ENCODE results near the gene CYP1A1. TPM values are rescaled to one million over a fixed set of nuclear protein-coding genes. Genes with fewer than 3 reads are reported as not detected.

CYP1A1 gene, protein sequence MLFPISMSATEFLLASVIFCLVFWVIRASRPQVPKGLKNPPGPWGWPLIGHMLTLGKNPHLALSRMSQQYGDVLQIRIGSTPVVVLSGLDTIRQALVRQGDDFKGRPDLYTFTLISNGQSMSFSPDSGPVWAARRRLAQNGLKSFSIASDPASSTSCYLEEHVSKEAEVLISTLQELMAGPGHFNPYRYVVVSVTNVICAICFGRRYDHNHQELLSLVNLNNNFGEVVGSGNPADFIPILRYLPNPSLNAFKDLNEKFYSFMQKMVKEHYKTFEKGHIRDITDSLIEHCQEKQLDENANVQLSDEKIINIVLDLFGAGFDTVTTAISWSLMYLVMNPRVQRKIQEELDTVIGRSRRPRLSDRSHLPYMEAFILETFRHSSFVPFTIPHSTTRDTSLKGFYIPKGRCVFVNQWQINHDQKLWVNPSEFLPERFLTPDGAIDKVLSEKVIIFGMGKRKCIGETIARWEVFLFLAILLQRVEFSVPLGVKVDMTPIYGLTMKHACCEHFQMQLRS
- total RNA-seq: under 1 TPM in 1 of 2 donors, not detected in 1; 0.48 TPM
- long read RNA-seq, donor 1: 0 reads
- long read RNA-seq, donor 2, partial matches to known transcripts: 0 of 1 reads
- long read RNA-seq, donor 2, other reads (novel, unspliced or antisense): 0 of 1 reads

DNA sequence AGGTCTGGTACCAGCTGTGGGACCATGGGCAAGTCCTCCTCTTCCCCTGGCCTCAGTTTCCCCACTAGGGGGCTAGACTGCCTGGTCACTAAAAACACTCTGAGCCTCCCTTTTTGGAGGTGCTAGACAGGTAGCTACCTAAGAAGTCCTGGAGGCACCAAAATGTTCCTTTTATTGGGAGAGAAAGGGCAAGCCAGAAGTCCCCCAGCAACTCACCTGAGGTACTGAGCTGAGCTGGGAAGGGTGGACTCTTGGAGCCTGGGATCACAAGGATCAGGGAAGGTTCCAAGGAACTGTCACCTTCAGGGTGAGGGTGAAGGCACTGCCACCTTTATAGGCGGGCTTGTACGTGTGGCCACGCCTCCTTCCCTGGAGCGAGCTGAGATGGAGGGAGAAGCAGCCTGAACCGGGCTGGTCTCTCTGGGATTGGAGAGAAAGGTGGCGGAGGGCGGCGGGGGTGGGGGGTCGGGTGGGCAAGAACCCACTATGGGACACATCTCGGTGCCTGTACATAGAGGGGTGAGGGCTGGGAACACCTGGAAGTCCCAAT lies at the start of gene CYP1A1:
TSS of gene CYP1A1 (minus strand) at position 304 of the 550 bp plus-strand sequence. CDS start 2,431 bp downstream, outside the sequence.
- no peak for DNase-seq (ENCODE audit: low spot score)
- intact Hi-C loops (cut with DNase I): loop anchor here in 1 of 2 donors (5.0 kb wide), 1 partner anchor 602 kb away; no protein-coding TSS in a partner anchor

DNA sequence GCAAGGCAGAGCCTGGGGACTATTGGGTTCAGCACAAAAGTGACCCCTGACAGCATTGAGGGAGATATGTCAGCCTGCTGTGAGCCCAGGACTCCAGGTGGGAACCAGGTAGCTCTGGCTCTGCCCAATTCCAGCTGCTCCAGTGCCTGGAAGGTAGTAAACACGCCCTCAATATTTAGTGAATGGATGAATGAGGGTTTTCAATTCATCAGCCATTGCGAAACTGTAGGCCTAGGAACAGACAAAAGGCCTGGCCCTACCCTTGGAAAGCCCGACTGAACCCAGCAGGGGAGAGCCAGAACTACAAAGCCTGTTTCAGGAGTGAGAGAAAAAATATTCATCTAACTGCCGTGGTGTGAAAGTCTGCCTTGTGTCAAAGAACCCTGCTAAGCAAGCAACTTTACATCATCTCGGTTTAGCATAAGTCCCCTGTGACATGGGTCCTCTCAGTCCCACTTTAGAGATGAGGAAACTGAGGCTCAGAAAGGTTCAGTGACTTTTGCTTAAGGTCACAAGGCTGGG lies 48.5 kb upstream of the CYP1A1 start:
- DNase-seq (ENCODE audit: low spot score): no peak
- intact Hi-C loops (cut with DNase I): loop anchor here (5.0 to 10.0 kb wide), 2 partner anchors 174 to 181 kb away; partner anchors contain the start of gene RPP25 (in 1 of the 2)

DNA sequence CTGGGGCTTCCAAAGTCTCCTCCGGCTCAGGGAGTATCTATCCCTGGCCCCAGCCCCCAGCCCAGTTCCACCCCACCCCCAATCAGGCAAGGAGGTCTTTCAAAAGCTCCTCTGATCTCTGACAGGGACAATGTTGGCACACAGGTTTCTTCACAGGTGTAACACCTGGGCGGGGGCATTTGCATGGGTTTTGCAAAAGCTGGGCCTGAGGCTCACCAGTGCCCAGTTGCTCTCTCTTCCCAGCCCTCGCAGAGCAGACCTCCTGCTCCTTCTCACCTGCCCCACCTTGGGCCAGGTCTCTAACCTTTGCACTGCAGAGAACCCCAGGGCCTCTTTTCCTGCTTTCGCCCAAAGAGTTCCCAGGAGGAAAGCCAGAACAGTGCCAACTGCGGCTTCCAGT lies 48.0 kb upstream of the CYP1A1 start:
- intact Hi-C loops (cut with DNase I): loop anchor here (5.0 to 10.0 kb wide), 2 partner anchors 174 to 181 kb away; partner anchors contain the start of gene RPP25 (in 1 of the 2)

DNA sequence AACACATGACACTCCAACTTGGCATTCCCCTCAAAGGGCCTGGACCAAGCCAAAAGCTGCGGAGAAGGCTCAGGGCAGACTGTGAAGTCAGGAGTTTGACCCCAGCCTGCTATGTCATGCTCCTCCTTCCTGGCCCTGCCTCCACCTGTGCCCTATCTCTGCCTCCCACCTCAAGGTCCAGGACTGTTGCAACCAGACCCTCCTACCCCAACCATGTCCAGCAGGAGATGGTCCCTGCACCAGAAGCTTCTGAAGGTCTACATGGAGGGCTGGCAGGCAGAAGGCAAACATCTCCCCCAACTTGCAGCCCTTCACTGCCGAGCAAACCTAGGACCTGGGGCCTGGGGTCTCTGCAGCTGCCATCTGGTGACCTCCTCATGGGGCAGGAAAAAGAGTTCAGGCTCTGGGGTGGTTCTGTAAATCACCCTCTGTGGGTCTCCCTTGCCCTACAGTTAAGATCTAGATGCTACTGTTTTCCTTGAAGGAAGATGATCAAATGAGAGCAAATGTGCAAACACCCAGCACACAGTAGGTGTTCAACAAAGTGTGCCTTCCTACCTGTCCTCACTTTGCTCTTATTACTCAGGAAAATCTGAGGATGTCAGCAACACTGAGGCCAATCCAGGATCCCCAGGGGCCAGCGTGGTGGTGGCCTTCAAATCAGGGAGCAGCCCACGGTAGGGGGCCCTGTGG lies 45.0 kb upstream of the CYP1A1 start:
- intact Hi-C loops (cut with DNase I): loop anchor here (2.0 to 10.0 kb wide), 3 partner anchors 30 to 184 kb away; partner anchors contain the start of gene RPP25 (in 1 of the 2)
- no peak for DNase-seq (ENCODE audit: low spot score)

More for the DNA sequence above, 48.0 kb upstream of the CYP1A1 start:
- no peak for DNase-seq (ENCODE audit: low spot score)

DNA sequence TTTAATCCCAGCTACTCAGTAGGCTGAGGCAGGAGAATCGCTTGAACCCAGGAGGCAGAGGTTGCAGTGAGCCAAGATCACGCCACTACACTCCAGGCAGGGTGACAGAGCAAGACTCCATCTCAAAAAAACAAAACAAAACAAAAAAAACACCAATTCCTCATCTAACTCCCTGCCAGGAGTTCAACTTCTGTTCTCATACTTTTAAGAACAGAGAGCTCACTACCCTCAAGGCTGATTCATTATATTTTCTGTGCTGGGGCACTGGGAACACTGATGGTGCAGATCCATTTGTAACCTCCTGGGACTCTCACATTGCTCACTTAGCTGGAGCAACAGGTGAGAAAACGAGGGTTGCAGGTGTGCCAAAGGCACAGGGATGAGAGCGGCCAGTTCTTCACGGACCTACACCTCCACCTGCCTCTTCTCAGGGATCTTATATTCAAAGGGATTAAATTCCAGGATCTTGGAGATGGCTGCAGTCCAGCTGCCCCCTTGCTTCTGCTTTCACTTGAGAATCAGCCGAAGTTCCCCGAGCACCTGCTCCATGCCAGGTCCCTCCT lies 44.2 kb upstream of the CYP1A1 start:
- intact Hi-C loops (cut with DNase I): loop anchor here (2.0 to 10.0 kb wide), 7 partner anchors 31 to 397 kb away; partner anchors contain the start of gene RPP25 (in 1 of the 2)
- no peak for DNase-seq (ENCODE audit: low spot score)

DNA sequence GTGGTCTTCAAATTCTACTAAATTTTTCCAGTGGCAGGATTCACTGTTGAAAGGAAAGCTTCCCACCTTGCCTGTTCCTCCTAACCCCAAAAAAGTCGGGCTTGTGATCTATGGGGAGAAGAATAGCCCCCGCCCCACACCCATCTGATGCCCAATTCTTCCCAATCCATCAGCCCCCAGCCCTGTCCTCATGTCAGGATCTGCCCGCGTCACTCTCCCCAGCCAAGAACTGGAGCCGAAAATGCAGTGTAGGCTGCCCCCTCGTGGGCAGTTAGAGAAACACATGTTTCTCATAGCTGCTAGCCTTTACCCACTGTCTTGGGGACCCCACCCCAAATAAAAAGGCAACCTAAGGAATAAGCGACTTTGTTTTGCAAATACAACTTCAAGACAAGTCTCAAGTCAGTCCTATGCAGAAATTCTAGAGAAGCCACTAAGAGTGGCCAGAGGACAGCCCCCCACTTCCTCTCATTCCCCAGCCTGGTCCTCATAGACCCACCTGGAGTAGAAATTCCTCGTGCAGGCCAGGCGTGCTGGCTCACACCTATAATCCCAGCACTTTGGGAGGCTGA lies 43.5 kb upstream of the CYP1A1 start:
- DNase-seq (ENCODE audit: low spot score): peak; percentile 89
- intact Hi-C loops (cut with DNase I): loop anchor here (2.0 to 10.0 kb wide), 4 partner anchors 134 to 397 kb away; no protein-coding TSS in a partner anchor

DNA sequence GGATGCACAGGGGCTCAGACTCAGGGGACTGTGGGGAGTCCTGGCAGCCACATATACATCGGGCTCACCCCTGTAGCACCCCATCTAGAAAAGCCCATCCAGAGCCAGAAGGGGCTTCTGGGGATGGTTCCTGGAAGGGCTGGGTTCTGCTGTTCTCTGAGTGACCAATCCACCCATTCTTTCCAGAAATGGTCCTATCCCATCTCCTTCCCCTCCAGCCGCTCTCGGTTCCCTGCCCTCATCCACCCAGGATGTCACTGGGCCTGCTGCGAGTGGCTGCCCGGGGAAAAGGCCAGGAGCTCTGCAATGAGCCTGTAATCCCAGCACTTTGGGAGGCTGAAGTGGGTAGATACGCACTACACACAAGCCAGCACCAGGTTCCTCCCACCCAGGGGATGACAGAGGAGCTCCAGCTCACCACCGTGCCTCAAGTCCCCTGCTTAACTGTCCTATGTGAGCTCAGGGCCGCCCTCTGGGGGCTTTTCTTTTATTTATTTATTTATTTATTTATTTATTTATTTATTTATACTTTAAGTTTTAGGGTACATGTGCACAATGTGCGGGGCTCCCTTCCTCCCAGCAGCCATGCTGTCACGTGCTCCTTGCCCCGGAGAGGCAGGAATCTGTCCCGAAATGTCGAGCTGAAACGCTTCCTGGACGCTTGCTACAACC lies 42.9 kb upstream of the CYP1A1 start:
- no peak for DNase-seq (ENCODE audit: low spot score)
- intact Hi-C loops (cut with DNase I): loop anchor here (2.0 to 10.0 kb wide), 4 partner anchors 133 to 396 kb away; no protein-coding TSS in a partner anchor

DNA sequence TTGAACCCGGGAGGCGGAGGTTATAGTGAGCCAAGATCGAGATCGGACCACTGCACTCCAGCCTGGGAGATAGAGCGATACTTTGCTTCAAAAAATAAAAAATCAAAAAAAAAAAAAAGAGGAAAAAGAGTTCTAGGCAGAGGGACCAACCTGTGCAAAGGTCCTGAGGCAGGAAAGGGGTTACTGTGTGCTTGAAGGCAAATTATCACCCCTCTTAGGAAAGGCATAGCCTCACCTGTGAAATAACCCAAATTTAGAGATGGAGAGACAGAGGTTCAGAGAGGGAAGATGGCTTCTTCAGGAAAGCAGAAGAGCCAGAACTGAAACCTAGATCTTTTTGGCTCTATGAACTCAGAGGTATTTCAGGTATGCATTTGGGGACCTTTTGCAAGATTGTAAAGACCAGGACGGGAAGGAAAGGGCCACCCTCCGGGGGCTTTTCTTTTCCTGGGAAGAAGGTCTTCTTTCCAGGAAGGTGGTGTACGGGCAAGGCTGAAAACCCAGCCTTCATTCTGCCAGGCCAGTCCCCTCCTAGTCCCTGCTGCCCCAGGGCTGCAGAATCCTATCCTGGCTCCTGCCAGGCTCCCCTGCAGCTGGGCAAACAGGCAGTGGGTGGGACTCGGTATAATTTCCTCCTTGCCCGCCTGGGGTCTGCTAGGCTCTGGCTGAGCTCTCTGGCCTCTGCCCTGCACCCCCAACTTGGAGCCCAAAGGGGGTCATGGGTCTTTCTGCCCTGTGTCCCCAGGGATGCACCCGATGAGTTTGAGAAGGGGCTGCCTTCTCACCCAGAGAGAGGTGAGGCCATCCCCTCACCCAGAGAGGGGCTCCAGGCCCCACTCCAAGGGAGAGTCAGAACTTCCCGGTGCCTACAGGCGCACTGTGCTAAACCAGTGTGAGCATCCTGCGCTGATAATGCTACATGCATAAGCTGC lies 42.1 kb upstream of the CYP1A1 start:
- DNase-seq (ENCODE audit: low spot score): no peak
- intact Hi-C loops (cut with DNase I): loop anchor here (2.0 to 10.0 kb wide), 4 partner anchors 133 to 395 kb away; no protein-coding TSS in a partner anchor

DNA sequence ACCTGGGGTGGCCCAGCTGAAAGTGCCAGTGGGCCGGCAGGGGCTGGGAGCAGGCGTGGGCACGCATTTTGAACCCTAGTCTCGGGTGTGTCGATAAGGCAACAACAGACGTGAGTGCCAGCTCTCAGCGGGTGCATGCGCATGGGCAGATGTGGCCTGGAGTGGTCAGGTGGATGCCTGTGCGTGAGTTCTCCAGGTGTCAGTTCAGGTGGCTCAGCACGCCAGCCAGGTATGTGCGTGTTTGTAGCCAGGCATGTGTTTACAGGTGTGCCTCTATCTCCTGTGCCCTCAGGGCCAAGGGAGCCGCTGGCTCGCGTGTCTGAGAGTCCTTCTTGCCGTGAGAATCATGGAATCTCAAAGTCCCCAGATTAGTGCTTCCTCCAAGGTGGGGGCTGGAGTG lies 38.1 kb upstream of the CYP1A1 start:
- no peak for DNase-seq (ENCODE audit: low spot score)
- intact Hi-C loops (cut with DNase I): loop anchor here in 1 of 2 donors (10.0 kb wide), 1 partner anchor 389 kb away; no protein-coding TSS in a partner anchor

DNA sequence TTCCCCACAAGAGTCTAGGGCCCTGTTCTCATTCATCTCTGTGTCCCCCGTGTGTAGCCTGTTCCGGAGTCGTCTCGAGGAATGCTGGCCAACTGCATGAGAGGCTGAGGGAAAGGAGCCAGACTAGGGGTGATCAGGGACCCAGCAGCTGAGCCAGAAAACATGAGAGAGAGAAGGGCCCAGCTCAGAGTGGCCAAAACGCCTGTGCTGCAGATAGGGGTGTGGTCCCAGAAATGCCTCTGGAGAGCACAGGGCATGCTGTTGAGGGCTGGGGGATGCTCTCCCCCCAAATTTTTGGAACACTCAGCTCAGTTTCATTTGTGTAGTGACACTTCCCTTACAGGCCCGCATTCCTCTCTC lies 37.4 kb upstream of the CYP1A1 start:
- DNase-seq (ENCODE audit: low spot score): no peak
- intact Hi-C loops (cut with DNase I): loop anchor here in 1 of 2 donors (10.0 kb wide), 1 partner anchor 388 kb away; no protein-coding TSS in a partner anchor

DNA sequence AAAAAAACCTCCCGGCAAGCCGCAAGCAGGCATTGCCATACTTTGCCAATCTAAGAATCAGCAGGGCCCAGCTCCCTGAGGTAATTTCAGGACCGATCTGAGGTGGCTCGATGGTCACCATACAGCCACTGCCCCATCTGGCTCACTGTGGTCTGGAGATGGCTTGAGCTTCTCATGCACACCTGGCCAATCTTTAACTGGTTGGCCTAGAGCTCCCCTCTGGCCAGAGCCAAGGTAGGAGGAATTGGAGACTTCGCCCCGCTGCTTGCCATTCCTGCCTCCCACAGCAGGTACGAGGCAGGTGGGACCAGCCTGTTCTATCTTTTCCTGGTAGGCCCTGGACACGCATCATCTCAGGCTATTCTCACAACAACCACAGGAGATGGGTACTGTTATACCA lies 33.4 kb upstream of the CYP1A1 start:
- intact Hi-C loops (cut with DNase I): no loop called here
- DNase-seq (ENCODE audit: low spot score): no peak

DNA sequence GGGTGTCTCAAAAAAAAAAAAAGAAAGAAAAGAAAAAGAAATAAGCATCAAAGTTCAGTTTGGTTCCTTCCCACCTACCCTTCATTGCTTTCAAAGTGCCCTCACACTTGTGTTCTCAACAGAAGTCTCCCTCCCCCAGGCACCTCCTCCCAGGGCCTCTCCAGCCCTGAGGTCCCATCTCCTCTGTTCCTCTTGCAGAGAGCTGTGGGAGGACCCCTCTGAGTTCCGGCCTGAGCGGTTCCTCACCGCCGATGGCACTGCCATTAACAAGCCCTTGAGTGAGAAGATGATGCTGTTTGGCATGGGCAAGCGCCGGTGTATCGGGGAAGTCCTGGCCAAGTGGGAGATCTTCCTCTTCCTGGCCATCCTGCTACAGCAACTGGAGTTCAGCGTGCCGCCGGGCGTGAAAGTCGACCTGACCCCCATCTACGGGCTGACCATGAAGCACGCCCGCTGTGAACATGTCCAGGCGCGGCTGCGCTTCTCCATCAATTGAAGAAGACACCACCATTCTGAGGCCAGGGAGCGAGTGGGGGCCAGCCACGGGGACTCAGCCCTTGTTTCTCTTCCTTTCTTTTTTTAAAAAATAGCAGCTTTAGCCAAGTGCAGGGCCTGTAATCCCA lies 29.4 kb upstream of the CYP1A1 start:
- intact Hi-C loops (cut with DNase I): loop anchor here in 1 of 2 donors (5.0 kb wide), 1 partner anchor 117 kb away; no protein-coding TSS in a partner anchor

DNA sequence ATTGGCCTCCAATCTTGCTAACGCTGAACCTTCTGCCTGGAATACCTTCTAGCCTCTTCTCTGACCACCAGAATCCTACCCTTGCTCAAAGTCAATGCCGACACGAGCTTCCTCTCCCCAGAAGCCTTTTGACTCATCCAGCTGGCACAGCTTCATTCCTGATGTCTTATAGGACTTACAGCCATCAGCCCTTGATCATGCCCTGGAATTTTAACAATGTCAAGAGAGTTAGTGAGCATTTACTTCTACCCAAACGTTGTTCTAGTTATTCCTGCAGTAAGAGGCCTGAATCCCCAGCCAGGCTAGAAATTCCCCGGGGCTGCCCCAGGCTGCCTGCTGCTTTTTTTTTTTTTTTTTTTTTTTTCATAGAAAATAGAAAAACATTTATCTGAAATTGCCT lies 27.2 kb upstream of the CYP1A1 start:
- intact Hi-C loops (cut with DNase I): loop anchor here in 1 of 2 donors (5.0 kb wide), 1 partner anchor 115 kb away; no protein-coding TSS in a partner anchor
- DNase-seq (ENCODE audit: low spot score): no peak

More for the DNA sequence above, 29.4 kb upstream of the CYP1A1 start:
- no peak for DNase-seq (ENCODE audit: low spot score)

DNA sequence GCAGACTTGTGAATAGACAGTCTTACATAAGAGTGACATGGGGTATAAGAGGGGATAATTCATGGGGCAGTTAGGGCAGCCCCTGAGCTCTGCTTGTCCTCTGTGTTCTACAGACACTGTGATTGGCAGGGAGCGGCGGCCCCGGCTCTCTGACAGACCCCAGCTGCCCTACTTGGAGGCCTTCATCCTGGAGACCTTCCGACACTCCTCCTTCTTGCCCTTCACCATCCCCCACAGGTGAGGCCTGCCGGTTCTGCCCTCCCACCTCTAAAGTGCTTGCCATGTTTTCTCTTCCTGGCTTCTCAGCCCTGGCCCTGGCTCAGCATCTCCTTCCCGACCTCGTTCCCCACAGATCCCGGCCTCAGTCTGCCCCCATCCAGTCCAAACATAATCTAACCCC lies 26.7 kb upstream of the CYP1A1 start:
- DNase-seq (ENCODE audit: low spot score): no peak
- intact Hi-C loops (cut with DNase I): loop anchor here in 1 of 2 donors (5.0 kb wide), 1 partner anchor 115 kb away; no protein-coding TSS in a partner anchor

DNA sequence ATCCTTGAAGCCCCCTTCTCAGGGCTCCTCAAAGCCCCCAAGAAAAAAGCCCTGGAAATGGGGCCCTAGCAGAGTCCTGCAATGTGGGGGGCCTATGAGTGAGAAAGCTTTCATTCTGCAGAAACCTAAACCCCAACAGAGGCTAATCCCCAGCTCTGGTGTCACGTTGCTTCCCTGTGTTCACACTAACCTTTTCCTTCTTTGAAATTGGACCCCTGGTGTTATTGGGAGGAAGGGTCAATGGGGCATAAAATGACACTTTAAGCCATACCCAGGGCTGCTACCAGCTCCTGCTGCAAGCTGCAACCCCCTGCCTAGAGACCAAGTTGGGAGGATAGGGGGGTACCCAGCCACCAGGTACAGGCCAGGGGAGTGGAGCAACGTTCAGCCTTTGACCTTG lies 25.4 kb upstream of the CYP1A1 start:
- intact Hi-C loops (cut with DNase I): loop anchor here in 1 of 2 donors (5.0 kb wide), 1 partner anchor 113 kb away; no protein-coding TSS in a partner anchor
- no peak for DNase-seq (ENCODE audit: low spot score)

DNA sequence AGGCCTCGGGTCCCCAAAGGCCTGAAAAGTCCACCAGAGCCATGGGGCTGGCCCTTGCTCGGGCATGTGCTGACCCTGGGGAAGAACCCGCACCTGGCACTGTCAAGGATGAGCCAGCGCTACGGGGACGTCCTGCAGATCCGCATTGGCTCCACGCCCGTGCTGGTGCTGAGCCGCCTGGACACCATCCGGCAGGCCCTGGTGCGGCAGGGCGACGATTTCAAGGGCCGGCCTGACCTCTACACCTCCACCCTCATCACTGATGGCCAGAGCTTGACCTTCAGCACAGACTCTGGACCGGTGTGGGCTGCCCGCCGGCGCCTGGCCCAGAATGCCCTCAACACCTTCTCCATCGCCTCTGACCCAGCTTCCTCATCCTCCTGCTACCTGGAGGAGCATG lies 24.5 kb upstream of the CYP1A1 start:
- intact Hi-C loops (cut with DNase I): loop anchor here in 1 of 2 donors (5.0 kb wide), 1 partner anchor 113 kb away; no protein-coding TSS in a partner anchor
- no peak for DNase-seq (ENCODE audit: low spot score)
